Left ventricle myocardium inferior (tissue), 1 donor: ENCODE data around the gene BMF. TPM values are rescaled to one million over a fixed set of nuclear protein-coding genes. Genes with fewer than 3 reads are reported as not detected.
"Not testable (repeated sequence)": the region's sequence is repeated elsewhere in the genome, so short reads cannot be mapped to it uniquely, and the experiment has no call there.

Source experiments
- DNase-seq: peaks from one replicate; pipeline ENCODE4 v3.0.0-alpha.2; 2020
- H3K27ac ChIP-seq: fragments of 200-600 bp; replicated peaks from 2 replicates; pipeline ENCODE4 v1.8.0; 2021
- H3K27me3 ChIP-seq: fragments of 200-600 bp; 2 replicates; pipeline ENCODE4 v1.8.0; 2021; ENCODE audit warnings: low read depth
- H3K36me3 ChIP-seq: fragments of 200-600 bp; 2 replicates; pipeline ENCODE4 v1.8.0; 2021
- H3K4me1 ChIP-seq: fragments of 200-600 bp; 2 replicates; pipeline ENCODE4 v1.8.0; 2021
- H3K4me3 ChIP-seq: fragments of 200-600 bp; 2 replicates; pipeline ENCODE4 v1.8.0; 2021; ENCODE audit warnings: mild to moderate bottlenecking, moderate library complexity
- H3K9me3 ChIP-seq: fragments of 200-600 bp; replicated peaks from 2 replicates; pipeline ENCODE4 v1.8.0; 2021
- intact Hi-C: fragments of 100-400 bp; cut with micrococcal nuclease; formaldehyde crosslinking; loops from one replicate; pipeline ENCODE4 v1.11.0; 2022
- total RNA-seq: library from RNA; stranded (reverse); fragmentation: NEBNext Ultra II Directional; extraction: Animal tissue kit (Norgen Biotek cat#: 25700); gene quantifications from one replicate; pipeline ENCODE4 v1.2.1, GENCODE V29; 2021
- TF ChIP-seq, protein P1 (sequence below): fragments of 200-600 bp; IDR thresholded peaks from 2 replicates; pipeline ENCODE4 v1.8.0; 2021; ENCODE audit warnings: antibody characterized with exemption, mild to moderate bottlenecking, borderline replicate concordance
- donor health status: DM: no; HTN: yes; CAD: no; lungs with severe emphysema.

The BMF gene
- total RNA-seq, 1 donor from 2014 or later: 3.1 TPM

DNA sequence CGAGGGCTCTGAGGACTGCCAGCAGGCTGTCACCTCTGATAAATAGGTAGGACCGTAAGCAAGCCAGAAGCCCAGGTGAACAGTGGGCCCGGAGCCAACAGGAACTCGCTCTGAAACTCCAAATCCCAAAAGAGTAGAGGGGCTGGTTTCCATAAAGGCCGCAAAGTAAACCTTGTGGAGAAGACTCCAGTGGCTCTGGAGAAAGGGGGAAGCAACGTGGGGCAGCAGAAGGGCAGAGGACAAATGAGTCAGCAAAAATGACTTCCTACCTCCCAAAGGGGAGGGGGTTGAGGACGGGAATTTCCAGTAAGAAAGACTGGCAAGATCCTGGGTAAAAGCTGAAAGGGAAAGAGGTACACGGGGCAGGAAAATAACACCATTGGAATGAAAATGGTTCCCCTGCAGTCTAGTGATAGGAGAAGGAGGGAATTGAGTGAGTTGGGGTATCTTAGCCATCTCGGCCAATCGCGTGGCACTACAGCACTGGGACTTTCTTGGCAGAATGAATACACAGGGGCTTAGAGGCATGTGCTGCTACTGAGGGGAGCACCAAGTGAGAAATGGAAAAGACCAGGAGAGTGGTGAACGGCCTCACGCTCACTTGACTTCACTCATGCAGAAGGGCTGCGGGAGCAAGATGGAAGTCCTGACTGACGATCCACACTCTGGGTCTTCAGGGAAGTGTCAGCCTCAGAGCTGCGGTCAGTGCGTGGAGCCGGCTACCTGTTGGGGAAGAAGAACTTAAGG lies 33.2 kb downstream of the BMF start:
- Histone ChIP-seq H3K36me3 (no peaks in the 10 kb centered on the region), H3K27me3 (no peaks in the 10 kb centered on the region), H3K4me3 (no peak overlapping the region), H3K4me1 (peaks cover 15% of the 10 kb centered on the region), H3K27ac (no peak overlapping the region), H3K9me3 (no peaks in the 10 kb centered on the region)
- TF ChIP-seq, protein P1, sequence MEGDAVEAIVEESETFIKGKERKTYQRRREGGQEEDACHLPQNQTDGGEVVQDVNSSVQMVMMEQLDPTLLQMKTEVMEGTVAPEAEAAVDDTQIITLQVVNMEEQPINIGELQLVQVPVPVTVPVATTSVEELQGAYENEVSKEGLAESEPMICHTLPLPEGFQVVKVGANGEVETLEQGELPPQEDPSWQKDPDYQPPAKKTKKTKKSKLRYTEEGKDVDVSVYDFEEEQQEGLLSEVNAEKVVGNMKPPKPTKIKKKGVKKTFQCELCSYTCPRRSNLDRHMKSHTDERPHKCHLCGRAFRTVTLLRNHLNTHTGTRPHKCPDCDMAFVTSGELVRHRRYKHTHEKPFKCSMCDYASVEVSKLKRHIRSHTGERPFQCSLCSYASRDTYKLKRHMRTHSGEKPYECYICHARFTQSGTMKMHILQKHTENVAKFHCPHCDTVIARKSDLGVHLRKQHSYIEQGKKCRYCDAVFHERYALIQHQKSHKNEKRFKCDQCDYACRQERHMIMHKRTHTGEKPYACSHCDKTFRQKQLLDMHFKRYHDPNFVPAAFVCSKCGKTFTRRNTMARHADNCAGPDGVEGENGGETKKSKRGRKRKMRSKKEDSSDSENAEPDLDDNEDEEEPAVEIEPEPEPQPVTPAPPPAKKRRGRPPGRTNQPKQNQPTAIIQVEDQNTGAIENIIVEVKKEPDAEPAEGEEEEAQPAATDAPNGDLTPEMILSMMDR: no peak
- intact Hi-C loops: no loop called here
- DNase-seq: no peak

DNA sequence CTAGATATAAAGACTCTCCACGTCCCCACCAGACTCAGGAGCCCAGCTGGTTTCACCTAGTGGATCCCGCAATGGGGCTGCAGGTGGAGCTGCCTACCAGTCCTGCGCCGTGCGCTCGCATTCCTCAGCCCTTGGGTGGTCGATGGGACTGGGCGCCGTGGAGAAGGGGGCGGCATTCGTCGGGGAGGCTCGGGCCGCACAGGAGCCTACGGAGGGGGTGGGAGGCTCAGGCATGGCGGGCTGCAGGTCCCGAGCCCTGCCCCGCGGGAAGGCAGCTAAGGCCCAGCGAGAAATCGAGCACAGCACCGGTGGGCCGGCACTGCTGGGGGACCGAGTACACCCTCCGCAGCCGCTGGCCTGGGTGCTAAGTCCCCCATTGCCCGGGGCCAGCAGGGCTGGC lies 34.0 kb downstream of the BMF start:
- H3K27ac ChIP-seq, H3K9me3 ChIP-seq, H3K36me3 ChIP-seq, intact Hi-C loops, H3K27me3 ChIP-seq, DNase-seq, H3K4me3 ChIP-seq: not testable (repeated sequence)
- peaks cover 20% of the 10 kb centered on the region for H3K4me1 ChIP-seq

DNA sequence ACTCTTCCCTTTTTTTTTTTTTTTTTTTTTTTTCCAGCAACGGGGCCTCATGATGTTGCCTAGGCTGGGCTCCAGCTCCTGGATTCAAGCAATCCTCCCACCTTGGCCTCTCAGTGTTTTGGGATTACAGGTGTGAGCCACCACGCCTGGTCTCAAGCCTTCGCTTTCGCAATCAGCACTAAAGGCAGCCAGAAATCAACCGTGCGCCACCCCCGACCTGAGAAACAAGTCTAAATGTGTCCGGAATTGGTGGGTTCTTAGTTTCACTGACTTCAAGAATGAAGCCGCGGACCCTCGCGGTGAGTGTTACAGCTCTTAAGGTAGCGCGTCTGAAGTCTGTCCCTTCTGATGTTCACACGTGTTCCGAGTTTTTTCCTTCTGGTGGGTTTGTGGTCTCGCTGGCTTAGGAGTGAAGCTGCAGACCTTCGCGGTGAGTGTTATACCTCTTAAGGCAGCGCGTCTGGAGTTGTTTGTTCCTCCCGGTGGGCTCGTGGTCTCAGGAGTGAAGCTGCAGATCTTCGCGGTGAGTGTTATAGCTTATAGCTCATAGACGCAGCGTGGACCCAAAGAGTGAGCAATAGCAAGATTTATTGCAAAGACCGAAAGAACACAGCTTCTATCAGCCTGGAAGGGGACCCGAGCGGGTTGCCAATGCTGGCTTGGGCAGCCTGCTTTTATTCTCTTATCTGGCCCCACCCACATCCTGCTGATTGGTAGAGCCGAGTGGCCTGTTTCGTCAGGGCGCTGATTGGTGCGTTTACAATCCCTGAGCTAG lies 34.8 kb downstream of the BMF start:
- peaks cover 27% of the 10 kb centered on the region for H3K4me1 ChIP-seq
- H3K27ac ChIP-seq, H3K4me3 ChIP-seq, intact Hi-C loops, H3K27me3 ChIP-seq, DNase-seq, H3K36me3 ChIP-seq, H3K9me3 ChIP-seq: not testable (repeated sequence)

DNA sequence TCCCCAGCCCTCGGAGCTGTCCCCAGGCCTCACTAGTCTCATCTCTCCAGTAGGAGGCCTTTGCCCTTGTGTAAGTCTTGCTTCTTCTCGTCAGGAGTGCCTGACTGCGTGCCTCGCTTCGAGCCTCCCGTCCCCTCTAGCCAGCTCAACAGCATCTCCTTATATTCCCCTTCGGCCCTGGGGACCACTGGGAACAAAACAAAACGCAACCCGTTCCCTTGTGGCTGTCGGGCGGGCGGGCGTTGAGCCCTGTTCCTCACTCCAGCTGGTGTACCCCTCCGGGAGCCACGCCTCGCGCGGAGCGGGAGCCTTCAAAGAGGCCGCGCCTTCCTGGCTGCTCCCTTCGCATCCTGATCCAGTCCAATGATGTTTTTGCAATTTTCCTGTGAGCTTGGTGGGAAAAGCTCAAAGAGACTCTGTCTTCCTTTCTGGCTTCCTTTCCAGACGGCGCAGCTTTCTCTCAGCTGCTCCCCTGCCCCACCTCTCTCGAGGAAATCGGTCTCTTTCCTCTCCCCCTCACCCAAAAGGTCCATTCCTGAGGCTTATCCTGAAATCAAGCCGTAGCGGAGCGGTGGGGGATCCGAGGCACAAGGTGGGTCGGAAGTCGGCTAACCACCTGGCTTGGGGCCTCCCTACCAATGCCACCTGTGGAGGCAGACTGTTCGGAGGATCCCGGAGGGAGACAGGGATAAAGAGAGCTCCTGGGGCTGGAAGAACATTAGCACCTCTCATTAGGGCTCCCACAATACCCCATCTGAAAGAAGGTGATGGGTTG lies 36.3 kb downstream of the BMF start:
- Histone ChIP-seq H3K4me3 (peak overlapping the region; percentile 40), H3K9me3 (no peaks in the 10 kb centered on the region), H3K27ac (peak overlapping the region; percentile 49), H3K4me1 (peaks cover 36% of the 10 kb centered on the region), H3K36me3 (no peaks in the 10 kb centered on the region), H3K27me3 (no peaks in the 10 kb centered on the region)
- TF ChIP-seq, protein P1: peak; percentile 36
- peak; percentile 65 for DNase-seq
- intact Hi-C loops: no loop called here

DNA sequence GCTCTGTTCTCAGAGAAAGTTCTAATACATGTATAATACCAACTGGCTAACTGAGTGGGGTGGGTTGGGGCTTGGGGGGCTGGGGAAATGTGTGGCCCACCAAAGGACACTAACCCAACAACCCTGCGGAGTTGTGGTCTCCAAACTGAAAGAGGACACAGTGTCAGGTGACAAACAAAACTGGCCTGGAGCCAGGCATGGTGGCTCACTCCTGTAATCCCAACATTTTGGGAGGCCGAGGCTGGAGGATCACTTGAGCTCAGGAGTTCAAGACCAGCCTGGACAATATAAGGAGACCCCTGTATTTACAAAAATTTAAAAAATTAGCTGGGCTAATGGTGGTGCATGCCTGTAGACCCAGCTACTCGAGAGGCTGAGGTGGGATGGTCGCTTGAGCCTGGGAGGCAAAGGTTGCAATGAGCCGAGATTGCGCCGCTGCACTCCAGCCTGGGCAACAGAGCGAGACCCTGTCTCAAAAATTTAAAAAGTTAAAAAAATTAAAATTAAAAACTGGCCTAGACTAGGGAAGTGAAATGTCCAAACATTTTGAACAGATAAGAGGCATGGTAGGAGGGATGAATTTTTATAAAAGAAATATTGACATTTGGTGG lies 38.0 kb downstream of the BMF start:
- H3K9me3 ChIP-seq: no peaks in the 10 kb centered on the region
- H3K27me3 ChIP-seq: no peaks in the 10 kb centered on the region
- TF ChIP-seq, protein P1: no peak
- H3K27ac ChIP-seq: no peak overlapping the region
- H3K4me3 ChIP-seq: no peak overlapping the region
- peaks cover 36% of the 10 kb centered on the region for H3K4me1 ChIP-seq
- H3K36me3 ChIP-seq: peaks cover 2% of the 10 kb centered on the region
- intact Hi-C loops: no loop called here
- no peak for DNase-seq

DNA sequence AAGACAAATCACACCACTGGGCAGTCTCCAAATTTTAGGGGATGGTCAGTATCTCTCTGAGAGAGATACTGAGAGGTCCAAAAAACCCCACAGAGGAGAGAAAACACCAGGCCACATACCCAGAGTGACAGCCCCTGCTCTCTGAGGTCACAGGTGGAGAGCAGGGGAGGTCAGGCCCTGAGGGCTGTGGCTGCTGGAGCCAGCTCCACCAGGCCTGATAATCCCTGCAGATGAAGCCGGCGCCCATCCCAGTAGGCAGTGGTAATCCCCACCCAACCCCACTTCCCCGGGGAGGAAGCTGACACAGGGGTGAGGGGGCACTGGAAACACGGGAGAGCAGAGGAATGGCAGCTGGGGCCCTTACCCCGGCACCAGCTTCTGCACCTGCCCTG lies 38.5 kb downstream of the BMF start:
- H3K4me3 ChIP-seq: no peak overlapping the region
- no peak for DNase-seq
- no peaks in the 10 kb centered on the region for H3K27me3 ChIP-seq
- intact Hi-C loops: no loop called here
- H3K36me3 ChIP-seq: peaks cover 7% of the 10 kb centered on the region
- TF ChIP-seq, protein P1: no peak
- H3K4me1 ChIP-seq: peaks cover 36% of the 10 kb centered on the region
- no peaks in the 10 kb centered on the region for H3K9me3 ChIP-seq
- H3K27ac ChIP-seq: peak overlapping the region; percentile 83
